GM18498 (cell line): ENCODE measurements around the gene SRCAP.

ENCODE experiments used
- ATAC-seq: cut with Tn5 transposase; IDR thresholded peaks from one replicate; pipeline ENCODE4 v1.9.1; 2021; ENCODE audit warnings: mild to moderate bottlenecking, moderate library complexity; ENCODE audit not compliant: unreplicated experiment

The SRCAP gene

GRCh38 chr16:30728321-30728720 lies 29.4 kb downstream of the SRCAP start:
- no peak for ATAC-seq

GRCh38 chr16:30728899-30729672 lies 30.1 kb downstream of the SRCAP start:
- no peak for ATAC-seq

GRCh38 chr16:30731411-30731810 lies 32.4 kb downstream of the SRCAP start:
- ATAC-seq = no peak

DNA sequence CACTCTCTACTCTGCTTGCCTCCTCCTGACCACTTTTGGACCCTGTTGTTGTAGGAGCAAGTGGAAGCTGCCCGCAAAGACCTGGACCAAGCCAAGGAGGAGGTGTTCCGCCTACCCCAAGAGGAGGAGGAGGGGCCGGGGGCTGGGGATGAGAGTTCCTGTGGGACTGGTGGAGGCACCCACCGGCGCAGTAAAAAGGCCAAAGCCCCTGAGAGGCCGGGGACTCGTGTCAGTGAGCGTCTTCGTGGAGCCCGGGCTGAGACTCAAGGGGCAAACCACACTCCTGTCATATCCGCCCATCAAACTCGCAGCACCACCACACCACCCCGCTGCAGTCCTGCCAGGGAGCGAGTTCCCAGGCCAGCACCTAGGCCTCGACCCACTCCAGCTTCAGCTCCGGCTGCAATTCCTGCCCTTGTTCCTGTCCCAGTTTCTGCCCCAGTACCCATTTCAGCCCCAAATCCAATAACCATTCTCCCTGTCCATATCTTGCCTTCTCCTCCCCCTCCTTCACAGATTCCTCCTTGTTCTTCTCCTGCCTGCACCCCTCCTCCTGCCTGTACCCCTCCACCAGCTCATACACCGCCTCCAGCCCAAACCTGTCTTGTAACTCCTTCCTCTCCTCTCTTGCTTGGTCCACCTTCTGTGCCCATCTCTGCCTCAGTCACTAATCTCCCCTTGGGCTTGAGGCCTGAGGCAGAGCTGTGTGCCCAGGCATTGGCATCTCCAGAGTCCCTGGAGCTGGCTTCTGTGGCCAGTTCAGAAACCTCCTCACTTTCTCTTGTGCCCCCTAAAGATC lies 38.2 kb downstream of the SRCAP start:
- no peak for ATAC-seq

DNA sequence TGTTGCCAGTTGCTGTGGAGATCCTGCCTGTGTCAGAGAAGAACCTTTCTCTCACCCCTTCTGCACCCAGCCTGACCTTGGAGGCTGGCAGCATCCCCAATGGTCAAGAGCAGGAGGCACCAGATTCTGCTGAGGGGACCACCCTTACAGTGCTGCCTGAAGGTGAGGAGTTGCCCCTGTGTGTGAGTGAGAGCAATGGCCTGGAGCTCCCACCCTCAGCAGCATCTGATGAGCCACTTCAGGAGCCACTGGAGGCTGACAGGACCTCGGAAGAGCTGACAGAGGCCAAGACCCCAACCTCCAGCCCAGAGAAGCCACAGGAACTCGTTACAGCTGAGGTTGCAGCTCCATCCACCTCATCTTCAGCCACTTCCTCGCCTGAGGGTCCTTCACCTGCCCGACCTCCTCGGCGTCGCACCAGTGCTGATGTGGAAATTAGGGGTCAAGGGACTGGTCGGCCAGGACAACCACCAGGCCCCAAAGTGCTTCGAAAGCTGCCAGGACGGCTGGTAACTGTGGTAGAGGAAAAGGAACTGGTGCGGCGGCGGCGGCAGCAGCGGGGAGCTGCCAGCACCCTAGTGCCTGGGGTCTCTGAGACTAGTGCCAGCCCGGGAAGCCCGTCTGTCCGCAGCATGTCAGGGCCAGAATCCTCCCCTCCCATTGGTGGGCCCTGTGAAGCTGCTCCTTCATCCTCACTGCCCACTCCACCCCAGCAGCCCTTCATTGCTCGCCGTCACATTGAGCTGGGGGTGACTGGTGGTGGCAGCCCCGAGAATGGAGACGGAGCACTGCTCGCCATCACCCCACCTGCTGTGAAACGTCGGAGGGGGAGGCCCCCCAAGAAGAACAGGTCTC lies 39.0 kb downstream of the SRCAP start:
- no peak for ATAC-seq

DNA sequence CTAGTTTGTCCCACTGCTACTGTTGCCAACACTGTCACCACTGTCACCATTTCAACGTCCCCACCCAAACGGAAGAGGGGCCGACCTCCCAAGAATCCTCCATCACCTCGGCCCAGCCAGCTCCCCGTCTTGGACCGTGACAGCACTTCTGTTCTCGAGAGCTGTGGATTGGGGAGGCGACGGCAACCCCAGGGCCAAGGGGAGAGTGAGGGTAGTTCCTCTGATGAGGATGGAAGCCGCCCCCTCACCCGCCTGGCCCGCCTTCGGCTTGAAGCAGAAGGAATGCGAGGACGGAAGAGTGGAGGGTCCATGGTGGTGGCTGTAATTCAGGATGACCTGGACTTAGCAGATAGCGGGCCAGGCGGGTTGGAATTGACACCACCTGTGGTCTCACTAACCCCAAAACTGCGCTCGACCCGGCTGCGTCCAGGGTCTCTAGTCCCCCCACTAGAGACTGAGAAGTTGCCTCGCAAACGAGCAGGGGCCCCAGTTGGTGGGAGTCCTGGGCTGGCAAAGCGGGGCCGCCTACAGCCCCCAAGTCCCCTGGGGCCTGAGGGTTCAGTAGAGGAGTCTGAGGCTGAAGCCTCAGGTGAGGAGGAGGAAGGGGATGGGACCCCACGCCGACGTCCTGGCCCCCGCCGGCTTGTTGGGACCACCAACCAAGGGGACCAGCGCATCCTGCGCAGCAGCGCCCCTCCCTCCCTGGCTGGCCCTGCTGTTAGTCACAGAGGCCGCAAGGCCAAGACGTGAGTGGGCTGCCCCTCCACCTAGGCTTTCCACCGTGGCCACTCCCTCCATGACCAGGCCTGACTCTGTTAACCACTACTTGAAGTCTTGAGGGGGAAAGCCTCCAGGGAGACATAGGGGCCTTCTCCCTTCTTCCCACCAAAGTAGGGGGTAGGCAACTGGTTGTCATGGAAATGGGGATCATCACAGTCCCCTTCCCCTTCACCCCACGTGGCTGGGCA lies 40.3 kb downstream of the SRCAP start:
- ATAC-seq = no peak

DNA sequence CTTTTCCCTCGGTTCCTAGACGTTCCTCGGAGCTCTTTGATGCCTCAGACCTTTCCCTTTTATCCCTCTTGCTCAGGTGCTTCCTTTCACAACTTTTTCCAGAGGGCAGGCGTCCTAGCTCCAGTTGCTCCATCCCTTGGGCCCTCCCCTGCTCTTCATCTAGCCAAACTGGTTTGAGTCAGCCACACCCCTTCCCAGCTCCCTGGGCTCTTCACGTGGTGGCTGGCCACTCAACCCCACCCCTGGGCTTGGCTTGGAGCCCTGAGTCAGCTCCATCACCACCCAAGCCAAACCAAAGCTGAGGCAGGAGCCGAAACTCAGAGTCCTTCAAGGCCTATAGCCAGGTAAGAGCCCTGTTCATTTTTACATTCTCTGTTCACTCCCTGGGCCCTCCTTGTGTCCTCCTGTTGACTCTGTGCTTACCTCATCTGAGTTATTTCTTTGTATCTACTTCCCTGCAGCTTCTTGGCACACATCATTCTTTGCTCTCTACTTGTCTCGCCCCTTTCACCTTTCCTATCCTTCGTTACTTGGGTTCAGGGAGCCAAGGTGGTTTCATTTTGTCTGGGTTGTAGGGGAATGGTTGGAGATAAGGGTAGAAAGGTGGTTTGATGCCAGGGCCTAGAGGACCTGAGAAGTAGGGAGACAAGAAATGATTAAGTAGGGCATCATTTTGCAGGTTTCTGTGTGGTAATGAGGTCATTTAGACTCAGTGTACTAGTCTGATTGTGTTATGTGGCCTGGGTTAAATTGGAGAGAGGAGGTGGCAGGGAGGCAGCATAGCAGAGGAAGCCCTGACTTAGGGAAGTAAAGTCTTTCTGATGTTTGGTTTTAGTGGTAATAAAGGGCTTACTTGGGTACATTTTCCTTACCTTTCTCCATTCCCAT lies 41.6 kb downstream of the SRCAP start:
- no peak for ATAC-seq

GRCh38 chr16:30741461-30741914 lies 42.5 kb downstream of the SRCAP start:
- ATAC-seq = no peak

- ATAC-seq = no peak
Measured at GRCh38 chr16:30743716-30744115, 44.7 kb downstream of the SRCAP start.

- ATAC-seq = no peak
Measured at GRCh38 chr16:30744183-30744582, 45.2 kb downstream of the SRCAP start.

- no peak for ATAC-seq
Measured at GRCh38 chr16:30745082-30745481, 46.1 kb downstream of the SRCAP start.

DNA sequence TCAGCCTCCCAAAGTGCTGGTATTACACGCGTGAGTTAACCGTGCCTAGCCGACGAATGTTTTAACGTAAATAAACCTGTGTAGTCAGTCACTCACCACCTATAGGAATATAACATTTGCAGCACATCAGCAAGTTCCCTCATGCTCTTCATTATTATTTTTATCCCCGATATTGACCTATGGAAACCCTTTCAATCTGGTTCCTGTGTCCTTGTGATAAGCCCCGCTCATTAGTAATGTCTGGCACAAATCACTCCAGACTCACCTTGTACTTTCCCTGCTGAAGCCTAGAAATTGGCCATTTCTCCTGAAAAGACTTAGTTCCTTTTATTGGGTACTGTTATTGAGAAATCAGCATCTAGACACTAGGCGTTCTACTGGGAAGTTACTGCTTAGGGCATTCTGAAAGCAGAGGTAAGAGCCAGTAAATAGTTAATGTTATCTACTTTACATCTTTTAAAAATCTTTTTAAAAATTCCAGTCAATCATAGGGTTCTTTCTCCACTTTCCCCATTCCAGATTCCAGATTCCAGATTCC lies 47.7 kb downstream of the SRCAP start:
- no peak for ATAC-seq

DNA sequence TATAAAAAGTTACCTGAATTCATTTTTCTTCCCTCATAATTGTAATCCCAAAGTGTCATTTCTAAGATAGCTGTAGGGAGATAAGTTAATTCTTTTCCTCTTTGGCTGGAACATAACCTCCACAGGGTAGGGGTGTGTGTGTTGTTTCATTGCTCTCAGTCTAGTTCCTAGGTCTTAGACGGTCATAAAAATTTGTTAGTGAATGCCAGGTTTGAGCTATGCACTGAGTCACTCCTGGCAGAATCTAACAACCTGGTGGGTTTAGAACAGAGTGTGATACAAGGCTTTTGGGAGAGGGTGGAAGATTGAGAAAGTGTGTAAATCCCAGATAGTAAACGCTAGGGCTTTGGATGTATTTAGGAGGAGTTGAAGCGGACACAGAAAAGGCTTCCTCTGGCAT lies 48.4 kb downstream of the SRCAP start:
- no peak for ATAC-seq

DNA sequence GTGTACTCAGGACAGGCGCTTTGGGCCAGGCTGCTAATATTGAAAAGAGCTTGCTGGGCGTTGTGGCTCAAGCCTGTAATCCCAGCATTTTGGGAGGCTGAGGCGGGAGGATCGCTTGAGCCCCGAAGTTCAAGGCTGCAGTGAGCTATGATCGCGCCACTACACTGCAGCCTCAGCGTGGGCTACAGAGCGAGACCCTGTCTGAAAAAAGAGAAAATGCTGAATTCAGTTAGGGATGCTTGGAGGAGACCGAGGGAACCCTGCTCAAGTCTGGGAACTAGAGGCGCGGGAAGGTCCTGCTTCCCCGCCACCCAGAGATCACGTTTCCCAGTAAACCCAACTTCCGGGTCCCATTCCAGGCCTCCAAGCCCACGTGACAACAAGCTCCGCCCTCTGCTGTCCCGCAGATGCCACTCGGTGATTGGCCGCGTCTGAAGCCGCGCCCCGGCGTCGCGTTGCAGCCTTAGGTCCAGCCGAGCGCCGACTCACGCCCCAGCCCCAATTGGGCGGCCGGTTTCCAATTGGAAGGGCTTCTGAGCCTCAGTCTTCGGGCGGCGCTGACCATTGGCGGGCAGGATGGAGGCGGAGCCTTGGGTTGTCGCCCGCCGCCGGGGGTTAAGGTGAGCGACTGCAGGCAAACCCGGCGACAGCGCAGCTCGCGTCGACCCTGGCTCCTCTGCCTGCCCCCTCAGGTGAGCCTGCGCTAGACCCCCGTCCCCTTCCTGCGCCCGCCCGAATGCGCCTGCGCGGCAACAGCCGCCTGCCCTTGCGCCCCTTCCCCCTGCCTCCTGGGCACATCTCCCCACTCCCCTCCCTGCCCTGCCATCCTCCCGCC lies 49.0 kb downstream of the SRCAP start, which contains the start of gene PHKG2:
TSS of gene PHKG2 (plus strand) at position 627 of the 835 bp plus-strand sequence. CDS start 396 bp downstream, outside the sequence.
- ATAC-seq = peak; percentile 95

DNA sequence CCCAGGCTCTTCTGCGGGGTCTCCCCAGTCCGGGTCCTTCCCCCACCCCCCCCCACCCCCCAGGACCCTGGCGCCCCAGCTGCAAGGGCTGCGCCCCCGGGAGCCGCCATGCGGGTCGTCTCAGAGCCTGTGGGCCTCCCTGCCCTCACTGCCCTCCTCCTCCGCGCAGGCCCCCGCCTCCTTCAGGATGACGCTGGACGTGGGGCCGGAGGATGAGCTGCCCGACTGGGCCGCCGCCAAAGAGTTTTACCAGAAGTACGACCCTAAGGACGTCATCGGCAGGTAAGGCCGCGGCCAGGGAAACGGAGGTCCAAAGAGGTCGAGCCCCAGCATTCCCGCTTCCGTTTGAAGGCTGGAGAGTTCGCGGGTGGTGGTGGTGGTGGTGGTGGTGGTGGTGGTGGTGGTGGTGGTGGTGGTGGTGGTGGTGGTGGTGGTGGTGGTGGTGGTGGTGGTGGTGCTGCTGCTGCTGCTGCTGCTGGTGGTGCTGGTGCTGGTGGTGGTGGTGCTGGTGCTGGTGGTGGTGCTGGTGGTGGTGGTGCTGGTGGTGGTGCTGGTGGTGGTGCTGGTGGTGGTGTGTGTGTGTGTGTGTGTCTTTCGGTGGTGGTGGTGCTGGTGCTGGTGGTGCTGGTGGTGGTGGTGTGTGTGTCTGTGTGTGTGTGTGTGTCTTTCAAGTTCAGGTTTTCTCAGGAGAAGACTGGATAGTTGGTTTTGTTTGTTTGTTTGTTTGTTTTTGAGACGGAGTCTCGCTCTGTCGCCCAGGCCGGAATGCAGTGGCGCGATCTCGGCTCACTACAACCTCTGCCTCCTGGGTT lies 49.9 kb downstream of the SRCAP start:
- peak; percentile 27 for ATAC-seq

- no peak for ATAC-seq
Measured at GRCh38 chr16:30750201-30750600, 51.2 kb downstream of the SRCAP start.

DNA sequence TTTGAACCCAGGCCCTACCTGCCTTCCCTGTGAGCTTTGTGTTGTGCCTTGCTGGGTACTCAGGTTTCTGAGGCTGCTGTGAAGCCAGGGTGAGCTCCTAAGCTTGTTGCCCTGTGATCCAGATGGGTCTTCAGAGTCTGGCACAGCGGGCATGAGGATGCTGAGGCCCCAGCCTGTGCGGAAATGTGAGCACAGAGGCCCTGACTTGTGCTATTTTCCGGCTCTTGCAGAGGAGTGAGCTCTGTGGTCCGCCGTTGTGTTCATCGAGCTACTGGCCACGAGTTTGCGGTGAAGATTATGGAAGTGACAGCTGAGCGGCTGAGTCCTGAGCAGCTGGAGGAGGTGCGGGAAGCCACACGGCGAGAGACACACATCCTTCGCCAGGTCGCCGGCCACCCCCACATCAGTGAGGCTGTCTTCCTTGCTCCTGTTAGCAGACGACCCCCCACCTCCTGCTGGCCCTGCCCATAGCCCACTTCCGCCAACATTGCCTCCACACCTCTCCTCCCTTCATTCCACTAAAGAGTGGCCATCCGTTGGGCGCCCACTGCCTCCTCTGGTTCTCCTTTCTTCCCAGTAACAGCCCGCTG lies 52.0 kb downstream of the SRCAP start:
- no peak for ATAC-seq
